Hematopoietic multipotent progenitor cell treated with erythropoietin and hydrocortisone succinate and interleukin-3 and kit ligand, for 8 days (in vitro differentiated cells): ENCODE data around the gene APOB.

Source experiments
- DNase-seq: peaks from one replicate; pipeline ENCODE4 v3.0.0-alpha.2; 2015

APOB gene

GRCh38 chr2:21002814-21003192 lies 41.1 kb downstream of the APOB start:
- DNase-seq: no peak

GRCh38 chr2:21001988-21002813 lies 41.7 kb downstream of the APOB start:
- DNase-seq: no peak

DNA sequence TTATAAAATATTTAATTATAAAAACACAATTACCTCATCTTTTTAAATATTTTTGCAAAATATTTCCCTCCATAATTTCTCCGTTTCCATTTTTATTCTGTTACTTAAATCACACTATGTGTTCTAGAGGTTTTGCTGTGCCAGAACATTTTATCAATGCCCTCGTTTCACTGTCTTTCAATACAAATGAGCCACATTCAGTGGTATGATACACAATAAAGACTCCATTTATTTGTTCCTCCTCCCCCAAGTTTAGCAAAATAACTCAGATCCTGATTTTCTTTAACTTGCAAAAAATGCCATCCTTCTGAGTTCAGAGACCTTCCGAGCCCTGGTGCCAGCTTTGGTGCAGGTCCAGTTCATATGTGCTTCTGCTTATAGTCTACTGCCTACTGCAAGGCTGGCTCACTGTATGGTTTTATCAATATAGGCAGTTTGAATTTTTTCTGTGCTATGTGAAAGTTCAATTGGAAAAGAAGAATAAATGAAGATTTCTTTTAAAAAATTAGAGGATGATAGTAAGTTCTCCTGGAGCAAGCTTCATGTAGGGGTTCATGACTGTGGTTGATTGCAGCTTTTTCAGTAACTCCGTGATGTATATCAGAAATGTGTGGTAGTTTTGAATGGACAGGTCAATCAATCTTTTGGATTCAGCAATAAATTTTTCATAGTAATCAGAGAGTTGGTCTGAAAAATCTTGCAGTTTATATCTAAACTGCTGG lies 42.5 kb downstream of the APOB start:
- DNase-seq: no peak

DNA sequence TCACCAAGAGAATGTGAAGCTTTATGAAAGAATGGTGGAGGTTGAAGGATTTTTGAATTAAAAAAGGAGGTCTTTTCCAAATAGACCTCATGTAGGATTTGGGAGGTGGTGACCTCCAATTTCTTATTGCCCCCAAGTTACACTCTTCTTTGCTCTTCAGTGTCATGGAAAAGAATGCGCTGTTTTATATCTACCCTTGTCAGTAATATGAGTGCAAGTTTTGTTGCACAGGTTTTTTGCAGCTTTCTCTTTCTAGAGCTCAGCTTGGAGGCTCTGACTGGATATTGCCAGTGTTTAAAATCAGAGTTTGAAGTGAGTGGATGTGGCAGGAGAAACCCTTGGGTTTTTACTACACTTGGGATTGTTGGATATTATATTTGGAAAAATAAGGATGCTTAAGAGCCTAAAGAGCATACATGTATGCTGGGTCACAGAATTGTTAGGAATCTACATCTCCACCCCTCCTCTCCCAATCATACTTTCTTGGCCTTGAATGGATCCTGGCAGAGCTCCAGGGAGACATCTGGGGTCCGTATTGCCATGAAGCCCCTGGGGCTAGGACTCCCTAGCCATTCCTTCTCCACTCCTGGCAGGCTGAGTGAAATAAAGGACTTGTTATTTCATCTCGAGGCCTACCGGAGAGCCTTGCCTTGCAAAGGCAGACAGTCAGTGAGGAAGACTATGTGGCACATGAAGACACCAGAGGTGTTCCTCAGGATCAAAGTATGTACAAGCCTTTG lies 43.8 kb downstream of the APOB start:
- no peak for DNase-seq

DNA sequence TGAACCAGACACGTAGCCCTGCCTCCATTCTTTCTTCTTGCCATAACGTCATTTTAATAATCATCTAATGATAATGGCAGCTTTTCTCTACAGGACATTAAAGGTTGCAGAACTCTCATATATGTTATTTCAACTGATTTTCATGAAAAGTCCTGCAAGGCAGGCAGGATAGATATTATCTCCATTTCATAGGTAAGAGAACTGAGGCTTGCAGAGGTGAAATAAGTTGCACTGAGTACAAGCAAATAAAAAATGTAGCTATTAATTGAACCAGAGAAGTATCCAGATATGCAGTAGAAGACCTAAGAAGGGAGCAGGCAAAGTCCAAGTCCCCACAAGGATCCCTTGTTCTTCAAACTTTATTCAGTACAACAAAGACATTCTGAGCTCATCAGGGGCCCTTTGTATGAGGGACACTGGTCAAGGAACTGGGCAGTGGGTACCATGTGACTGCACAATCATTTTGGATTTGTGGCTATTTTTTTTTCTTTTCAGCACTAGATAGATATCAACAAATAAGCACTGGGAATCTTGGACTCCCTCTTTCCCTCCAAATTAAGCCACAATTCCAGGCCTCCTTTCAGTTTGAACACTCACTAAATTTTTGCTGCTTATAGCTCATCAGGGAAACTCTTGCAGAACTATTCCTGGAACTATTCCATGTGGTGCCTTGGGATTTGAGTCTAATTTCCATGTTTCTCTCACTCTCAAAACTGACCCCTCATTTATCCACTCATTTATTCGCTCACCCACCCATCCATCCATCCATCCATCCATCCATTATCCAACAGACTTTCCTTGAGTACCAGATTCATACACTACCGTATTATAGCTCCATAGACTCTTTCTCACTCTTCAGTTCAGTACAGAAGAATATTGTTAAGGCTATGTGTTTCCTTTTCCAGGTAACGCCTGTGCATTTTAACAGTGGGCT lies 44.6 kb downstream of the APOB start:
- no peak for DNase-seq

- DNase-seq: no peak
Measured at GRCh38 chr2:20997953-20998722, 45.7 kb downstream of the APOB start.

- DNase-seq: no peak
Measured at GRCh38 chr2:20994130-20994529, 49.7 kb downstream of the APOB start.

DNA sequence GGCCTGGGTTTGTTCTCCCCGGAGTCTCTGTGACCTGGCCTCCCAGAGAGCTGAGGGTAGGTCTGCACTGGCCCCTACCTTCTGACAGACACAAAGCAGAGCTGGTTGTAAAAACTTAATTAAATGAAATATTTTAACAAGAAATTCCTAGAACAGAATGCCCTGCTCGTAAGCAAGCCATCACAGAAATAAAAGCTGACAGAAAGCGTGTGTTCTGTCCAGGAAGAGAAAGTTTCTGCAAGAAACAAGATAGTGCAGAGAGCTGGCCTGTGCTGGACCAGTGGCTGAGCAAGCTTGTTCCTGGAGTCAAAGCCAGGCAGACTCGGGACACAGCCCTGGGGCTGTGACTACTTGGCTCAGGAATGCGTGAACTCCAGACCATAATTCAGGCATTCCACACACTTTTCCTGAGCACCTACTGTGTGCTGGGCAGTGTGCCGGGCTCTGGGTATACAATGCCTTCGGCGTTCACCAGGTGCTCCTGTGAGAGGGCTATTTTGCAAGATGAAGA lies 51.6 kb downstream of the APOB start:
- DNase-seq: no peak

GRCh38 chr2:20990442-20991430 lies 53.1 kb downstream of the APOB start:
- DNase-seq: no peak

DNA sequence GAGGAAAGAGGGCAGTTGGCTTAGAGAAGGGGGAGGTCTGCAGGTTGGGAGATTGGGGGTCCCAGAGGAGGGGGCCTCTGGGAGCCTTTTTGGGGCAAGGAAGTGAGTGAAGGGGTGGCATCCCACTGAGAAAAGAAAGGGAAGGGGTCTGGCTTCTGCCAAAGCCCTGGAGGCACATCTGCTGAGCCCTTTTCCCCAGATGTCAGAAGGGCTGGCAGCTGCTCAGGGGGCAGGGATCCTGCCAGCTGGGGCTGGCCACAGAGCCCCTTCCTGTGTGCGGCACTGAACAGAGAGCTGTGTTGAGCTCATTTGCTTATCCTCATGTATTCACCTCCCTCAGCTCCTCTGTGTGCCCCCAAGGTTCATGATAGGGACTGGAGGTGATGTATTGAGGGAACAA lies 54.5 kb downstream of the APOB start:
- no peak for DNase-seq

GRCh38 chr2:20988905-20989304 lies 55.0 kb downstream of the APOB start:
- DNase-seq: no peak

DNA sequence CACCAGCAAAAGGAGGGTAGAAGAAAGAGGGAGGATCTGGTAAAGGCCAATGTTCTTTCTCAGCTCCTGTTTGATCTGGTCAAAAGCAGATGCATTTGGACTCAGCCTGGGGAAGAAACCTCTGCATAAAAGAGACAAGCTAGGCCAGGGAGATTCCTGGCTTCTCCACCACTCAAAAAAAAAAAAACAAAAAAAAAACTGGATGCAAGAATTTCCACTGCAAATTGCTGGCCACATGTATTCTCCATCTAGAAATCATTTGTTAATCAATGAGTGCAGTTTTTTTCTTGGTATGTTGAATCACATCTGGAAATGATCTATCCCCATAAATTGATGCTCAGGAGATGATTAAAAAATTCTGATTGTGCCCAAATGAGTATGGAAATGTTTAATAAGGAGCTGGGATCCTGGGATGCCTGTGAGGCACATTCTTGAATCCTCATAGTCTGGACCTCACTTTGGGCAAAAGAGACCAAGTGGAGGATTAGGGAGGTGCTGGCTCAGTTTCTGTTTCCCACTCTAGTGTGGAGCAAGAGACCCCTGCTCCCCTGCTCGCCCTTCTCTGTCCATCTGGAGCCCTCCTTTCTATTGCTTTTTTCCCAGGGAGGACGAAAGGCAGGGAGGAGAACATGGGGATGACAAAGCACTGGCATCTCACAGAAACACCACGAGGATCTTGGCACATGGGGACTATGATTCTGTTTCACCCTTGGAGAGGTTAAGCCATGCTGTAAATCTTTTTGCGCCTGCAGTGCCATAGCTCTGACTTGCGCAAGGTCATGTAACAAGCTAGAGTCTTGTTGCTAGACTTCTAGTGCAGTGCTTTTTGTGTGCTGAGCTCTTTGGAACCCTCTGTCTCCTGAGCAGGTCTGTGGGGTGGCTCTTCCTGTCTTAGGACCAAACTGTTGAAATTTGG lies 57.6 kb downstream of the APOB start:
- no peak for DNase-seq

DNA sequence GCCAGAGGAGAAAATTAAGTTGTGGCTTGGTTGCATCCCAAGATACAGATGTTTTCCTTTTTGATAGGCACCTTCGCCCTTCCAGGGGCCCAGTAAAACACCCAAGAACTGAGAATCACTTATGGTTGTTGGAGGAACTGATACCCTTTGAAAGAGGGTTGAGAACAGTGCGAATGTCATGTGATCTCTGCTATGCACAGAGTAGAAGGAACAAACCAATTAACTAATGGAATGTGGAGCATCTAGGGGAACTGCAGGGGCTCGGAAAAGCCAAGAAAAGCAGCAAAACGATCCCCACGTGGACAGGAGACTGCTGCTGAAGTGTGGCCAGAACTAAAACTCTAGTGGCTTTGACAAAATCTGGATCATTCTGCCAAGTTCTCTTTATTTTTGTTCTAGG lies 58.8 kb downstream of the APOB start:
- no peak for DNase-seq

DNA sequence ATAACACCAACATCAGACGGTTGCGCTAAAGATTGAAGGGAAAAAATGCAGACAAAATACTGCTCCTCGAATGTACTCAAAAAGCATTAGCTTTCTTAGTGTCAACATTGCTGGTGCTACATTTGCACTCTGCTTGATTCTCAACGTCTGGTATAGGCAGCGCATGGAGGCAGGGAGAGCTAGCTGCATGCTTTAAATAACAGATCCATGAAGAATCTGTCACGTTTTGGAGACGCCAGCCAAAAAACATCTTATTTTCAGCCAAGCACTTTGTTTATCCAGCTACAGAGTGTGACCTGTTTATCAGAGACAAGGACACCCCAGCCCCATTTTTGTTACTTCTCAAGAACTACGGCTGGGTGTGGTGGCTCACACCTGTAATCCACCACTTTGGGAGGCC lies 59.5 kb downstream of the APOB start:
- DNase-seq: no peak

DNA sequence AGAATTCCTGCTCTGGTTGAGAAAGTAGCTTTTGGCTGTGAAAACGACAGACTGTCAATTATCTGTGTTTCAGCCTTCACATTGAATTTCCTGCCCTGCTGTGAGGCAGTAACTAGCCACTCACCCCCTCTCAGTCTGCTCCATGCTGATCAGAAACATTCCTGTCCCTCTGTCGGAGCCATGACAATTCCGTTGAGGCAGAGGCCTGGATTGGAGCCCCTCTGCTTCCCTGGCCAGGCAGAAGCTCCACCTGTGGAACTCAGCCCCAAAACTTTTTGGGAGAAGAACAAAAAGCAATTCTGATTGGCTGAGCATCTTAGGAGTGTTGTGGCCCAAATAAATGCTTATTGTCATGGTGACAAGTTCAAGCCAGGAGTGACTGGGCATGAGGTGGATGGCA lies 60.0 kb downstream of the APOB start:
- no peak for DNase-seq

- no peak for DNase-seq
Measured at GRCh38 chr2:20982861-20983260, 61.0 kb downstream of the APOB start.

- no peak for DNase-seq
Measured at GRCh38 chr2:20977520-20978180, 66.2 kb downstream of the APOB start.

DNA sequence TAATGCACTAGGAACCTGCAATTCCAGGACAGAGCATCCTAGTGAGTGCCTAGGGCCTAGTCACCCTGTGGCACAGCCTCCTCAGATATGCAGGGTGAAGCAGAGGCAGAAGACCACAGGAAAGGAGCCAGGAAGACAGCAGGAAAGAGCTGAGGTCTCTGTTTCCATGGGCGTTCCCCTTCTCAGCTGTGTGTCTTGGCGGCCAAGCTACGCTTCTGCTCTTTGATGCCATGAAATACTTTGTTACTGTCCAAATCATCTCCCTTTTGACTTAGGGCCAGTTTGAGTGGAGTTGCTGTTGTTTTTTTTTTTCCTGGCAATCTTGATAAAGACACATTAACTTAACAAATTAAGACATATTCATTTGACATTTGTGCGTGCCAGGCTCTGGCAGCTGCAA lies 67.3 kb downstream of the APOB start:
- no peak for DNase-seq
